Ovary (tissue), 3 donors: ENCODE data around the gene MRPL41.

ENCODE experiments used
- CTCF ChIP-seq, 3 donors: fragments of 450-650 bp in 2 of 3; fragments of 200-600 bp in 1 of 3; IDR thresholded peaks; one replicate each; pipeline versions ENCODE4 v1.5.1 to v1.8.0; 2016 to 2022; ENCODE audit warnings: antibody characterized with exemption in 3 of 3, mild to moderate bottlenecking in 1 of 3
- POLR2A ChIP-seq: fragments of 450-650 bp; IDR thresholded peaks from one replicate; pipeline ENCODE4 v1.6.1; 2017; ENCODE audit warnings: antibody characterized with exemption, mild to moderate bottlenecking, moderate library complexity
- donor health status: DM: no; HTN: no; CAD: no.

DNA sequence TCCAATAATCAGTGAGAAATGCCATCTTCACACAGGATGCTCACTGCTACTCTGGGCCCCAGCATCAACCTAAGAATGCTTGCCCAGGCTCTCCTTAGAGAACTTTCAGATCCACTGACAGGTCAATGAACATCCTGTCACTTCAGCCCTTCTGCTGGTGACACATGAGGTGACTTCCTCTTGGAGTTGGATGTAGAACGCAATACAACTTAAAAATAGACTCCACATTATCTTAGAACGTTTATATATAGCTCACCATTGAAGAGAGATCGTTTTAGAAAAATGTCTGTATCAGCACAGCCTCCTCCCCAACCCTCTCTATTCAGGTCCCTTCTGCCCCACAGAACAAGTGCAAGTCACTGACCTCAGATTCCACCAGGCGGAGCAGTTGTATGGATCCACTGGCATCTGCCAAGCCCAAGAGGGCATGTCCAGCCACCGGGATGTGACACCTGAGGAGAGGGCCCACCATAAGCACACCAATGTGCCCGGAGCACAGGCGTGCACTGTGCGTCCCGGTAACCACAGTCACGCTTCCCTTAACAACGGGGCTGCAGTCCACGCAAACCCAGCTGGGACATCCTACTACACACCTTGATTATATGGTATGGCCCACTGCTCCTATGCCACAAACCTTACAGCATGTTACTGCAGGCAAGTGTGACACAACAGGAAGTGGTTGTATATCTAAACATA is 24.2 kb downstream of the MRPL41 start:
- TF ChIP-seq CTCF (IDR thresholded peaks at IDR 0.05), result no peak
- TF ChIP-seq POLR2A, result no peak
